Bone marrow (tissue), 2 donors: ENCODE measurements around the gene PDE9A.

Source experiments
- DNase-seq, 2 donors: peaks; one replicate each; lab custom pipeline; 2025; lab: John Stamatoyannopoulos, UW

Gene PDE9A

GRCh38 chr21:42657676-42658319 lies 4.4 kb downstream of the PDE9A start:
- DNase-seq: no peak

GRCh38 chr21:42658320-42659105 lies 5.1 kb downstream of the PDE9A start:
- no peak for DNase-seq

GRCh38 chr21:42659416-42660117 lies 6.1 kb downstream of the PDE9A start:
- no peak for DNase-seq

GRCh38 chr21:42660118-42660470 lies 6.7 kb downstream of the PDE9A start:
- no peak for DNase-seq

GRCh38 chr21:42661688-42662429 lies 8.4 kb downstream of the PDE9A start:
- DNase-seq: no peak

GRCh38 chr21:42662430-42663199 lies 9.2 kb downstream of the PDE9A start:
- DNase-seq: no peak

- no peak for DNase-seq
Measured at GRCh38 chr21:42663200-42663750, 9.9 kb downstream of the PDE9A start.

- DNase-seq: no peak
Measured at GRCh38 chr21:42663860-42664535, 10.6 kb downstream of the PDE9A start.

- DNase-seq: no peak
Measured at GRCh38 chr21:42664614-42665013, 11.2 kb downstream of the PDE9A start.

GRCh38 chr21:42665026-42665425 lies 11.6 kb downstream of the PDE9A start:
- DNase-seq: no peak

- no peak for DNase-seq
Measured at GRCh38 chr21:42665484-42665883, 12.1 kb downstream of the PDE9A start.

- DNase-seq: no peak
Measured at GRCh38 chr21:42666023-42666747, 12.8 kb downstream of the PDE9A start.

GRCh38 chr21:42666925-42667324 lies 13.5 kb downstream of the PDE9A start:
- DNase-seq: no peak

GRCh38 chr21:42668298-42668992 lies 15.0 kb downstream of the PDE9A start:
- no peak for DNase-seq

- no peak for DNase-seq
Measured at GRCh38 chr21:42669041-42669440, 15.6 kb downstream of the PDE9A start.

- DNase-seq: no peak
Measured at GRCh38 chr21:42670058-42670880, 16.8 kb downstream of the PDE9A start.

GRCh38 chr21:42670884-42671283 lies 17.5 kb downstream of the PDE9A start:
- peak in 1 of 2 donors; percentile 11 for DNase-seq

GRCh38 chr21:42671778-42672593 lies 18.6 kb downstream of the PDE9A start:
- DNase-seq: no peak
